AG08396 (cell line): ENCODE results near the gene LRIG1.

Experiments used
- DNase-seq: peaks from one replicate; pipeline ENCODE4 v3.0.0; 2012; ENCODE audit warnings: low spot score, mixed read lengths

Gene LRIG1

DNA sequence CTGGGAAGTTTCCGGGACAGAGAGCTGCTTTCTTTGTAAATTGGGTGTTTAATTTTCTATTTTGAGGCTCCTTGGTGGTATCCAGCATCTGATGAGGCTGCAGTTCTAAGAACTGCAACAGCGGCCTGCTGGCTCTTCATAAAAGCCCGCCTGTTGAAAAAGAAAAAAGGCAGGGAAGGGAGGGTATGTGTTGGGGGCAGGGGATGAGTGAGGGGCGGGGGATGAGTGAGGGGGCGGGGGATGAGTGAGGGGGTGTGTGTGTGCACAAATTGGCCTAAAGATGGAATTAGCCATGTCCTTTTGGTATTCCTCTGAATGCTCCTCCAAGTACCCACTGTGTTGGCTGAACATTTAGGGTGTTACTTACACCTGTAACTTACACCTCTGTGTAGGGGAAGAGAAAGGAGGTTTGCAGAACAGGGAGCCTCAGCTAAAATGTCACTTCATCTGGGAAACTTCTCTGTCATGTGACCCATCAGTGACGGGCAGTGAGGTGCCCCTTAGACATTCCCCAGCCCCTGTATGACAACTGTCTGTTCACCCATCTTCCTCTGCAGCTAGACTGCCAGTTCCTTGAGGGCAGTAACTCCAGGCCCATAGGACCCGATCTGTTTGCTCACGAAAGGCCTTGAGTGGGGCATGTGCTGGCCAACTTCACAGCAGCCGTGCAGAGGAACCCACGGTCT is 57.6 kb downstream of the LRIG1 start:
- DNase-seq: no peak

DNA sequence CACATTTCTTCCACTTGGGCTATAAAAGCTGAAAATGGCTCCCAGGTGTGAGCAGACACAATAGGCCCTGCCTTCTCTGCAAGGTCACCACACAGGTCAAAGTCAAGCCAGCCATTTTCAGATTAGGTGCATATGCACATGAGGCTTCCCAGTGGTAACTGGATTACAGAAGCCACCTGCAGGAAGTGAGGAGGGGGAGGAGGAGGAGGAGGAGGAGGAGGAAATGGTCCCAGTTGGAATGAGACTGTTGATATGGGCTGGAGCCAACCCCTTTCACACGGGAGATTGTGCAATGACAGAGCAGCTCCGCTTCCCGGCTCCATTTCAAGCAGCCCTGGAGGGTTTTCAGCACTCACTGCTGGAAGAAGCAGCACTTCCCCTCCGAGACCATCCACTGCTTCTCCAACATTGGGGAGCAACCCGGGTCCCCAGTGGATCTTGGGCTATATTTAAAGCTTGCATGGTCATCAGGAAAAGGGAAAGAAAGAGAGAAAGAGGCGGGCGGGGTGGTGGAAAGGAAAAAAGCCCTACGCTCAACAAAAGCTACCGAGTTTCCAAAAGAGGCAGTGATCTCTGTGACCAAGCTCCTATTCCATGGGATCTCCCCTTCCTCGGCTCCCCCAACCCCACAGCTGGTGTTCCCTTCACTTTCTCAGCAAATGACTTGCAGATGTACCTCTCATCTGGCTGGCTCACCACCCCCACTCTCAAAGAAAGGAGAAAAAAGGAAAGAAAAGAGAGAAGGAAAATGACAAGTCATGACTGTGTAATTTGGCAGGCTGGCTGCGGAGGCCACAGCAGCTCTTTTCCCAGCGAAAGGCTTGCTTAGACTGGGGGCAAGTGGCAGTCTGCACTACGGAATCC is 58.3 kb downstream of the LRIG1 start:
- DNase-seq: peak; percentile 75

DNA sequence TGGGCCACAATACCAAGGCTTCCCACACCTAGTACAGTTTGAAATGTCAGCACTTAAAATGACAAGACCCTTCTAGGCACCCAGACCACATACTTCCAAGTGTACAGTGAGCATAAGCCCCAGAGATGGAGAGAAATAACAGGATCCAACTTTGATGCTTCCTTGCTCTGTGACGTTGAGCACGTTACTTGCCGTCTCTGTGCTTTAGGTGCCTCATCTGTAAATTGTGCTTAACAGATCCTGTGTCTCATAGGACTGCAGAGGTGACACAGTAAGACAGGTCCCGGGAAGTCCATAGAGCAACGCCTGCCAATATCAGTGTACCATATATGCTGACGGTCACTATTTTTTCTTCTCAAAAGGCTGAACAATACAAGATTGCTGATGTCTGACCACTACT is 59.1 kb downstream of the LRIG1 start:
- no peak for DNase-seq

DNA sequence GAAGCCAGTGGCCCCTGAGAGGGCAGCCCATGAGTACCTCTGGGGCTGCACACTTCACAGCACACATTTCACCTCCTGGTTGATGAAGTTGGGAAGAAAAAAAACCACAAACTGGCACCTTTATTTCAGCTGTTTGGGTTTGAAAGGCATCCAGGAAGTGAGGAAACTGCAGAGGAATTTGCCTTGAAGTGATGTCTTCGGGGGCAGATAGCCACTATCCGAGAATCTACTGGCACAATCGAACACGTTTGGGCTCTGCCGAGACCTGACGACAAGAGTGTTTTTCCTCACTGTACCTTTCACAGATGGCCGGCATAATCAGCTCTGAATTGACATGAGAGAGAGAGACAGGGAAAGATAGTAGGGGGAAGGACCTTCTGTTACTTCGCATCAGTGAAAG is 59.7 kb downstream of the LRIG1 start:
- peak; percentile 45 for DNase-seq

DNA sequence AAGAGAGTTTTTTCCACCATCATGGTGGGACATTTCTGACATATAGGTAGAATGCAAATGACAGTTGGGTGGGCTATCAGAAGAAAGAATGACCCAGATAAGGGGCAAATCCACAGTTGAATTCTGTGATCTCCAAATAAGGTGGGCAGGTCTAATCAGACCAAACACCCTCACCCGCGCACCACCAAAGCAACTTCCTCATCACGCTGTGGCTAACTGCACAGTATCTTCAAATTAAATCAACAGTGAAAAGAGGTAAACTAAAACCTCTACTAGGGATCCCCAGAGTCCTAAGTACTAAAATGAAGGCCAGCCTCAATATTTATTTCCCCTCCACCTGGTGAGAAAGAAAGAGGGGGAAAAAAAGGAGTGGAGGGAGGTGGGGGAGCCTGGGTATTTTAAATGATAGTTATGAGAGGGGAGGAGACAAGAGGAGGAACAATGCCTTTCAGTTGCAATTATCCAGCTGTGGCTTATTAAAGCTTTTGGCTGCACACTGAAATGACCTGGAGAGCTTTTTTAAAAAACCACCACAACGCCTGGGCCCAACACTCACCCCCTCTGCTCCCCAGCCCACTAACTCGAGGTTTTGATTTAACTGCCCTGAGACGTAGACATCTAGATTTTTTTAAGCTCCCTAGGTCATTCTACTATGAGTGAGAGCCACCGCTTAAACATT is 61.0 kb downstream of the LRIG1 start:
- no peak for DNase-seq

DNA sequence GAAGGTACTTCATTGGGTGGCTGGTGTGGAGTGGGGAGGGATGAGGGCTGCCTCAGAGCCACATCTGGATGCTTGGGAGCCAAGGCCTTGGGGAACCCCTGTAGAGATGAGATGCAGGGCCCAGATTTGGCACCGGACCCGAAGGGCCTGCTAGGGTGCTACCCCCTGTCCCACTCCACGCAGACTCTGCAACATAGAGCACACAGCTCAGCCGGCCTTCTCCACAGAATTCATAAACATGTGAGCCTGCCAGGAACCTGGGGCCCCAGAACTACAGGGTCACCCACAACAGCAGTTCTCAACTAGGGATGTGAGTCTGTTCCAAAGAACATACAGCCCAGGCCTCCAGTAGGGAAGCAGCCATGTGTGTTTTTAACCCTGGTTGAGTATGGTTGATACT is 62.8 kb downstream of the LRIG1 start:
- DNase-seq: no peak

DNA sequence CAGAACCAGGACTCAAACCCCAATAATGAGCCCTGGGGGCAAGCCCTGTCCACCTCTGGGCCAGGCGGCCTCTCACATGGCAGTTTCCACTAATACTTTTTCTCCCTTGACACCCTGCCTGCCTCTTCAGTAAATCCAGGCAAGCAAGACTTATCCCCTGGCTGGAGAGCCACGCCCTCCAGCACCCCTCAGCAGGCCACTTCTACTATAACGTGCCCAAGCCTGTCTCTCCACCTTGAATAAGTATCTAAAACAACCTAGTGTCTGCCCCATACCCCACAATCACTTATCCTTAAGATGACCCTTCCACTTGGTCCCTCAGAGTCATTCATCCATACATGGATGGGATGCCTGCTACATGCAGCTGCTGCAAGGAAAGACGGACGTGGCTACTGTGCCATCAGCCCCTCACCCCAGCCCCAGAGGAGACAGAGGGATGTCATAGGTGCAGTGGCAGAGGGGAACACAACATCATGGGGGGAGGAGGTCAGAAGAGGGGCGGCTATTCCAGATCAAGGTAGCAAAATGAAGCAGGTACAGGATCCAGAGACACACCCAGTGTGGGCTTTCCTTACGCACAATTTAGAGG is 63.4 kb downstream of the LRIG1 start:
- no peak for DNase-seq

DNA sequence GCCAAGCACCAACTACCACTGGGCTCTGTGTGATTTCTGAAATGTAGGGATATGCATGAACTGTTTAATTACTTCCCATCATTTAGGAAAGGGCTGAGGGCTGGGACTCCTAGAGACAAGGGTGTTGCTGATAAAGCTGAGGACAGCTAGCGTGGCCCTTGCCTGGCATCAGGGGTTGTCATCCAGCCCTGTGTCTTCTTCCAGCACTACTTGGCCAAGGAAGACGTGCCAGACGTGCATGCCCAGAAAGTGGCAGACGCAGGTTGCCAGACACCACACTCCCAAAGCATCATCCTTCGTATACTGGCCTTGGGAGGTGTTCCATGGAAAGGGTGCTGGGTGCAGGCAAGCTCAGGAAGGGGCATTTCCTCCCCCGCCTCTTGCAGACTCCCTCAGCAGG is 64.8 kb downstream of the LRIG1 start:
- DNase-seq: no peak

DNA sequence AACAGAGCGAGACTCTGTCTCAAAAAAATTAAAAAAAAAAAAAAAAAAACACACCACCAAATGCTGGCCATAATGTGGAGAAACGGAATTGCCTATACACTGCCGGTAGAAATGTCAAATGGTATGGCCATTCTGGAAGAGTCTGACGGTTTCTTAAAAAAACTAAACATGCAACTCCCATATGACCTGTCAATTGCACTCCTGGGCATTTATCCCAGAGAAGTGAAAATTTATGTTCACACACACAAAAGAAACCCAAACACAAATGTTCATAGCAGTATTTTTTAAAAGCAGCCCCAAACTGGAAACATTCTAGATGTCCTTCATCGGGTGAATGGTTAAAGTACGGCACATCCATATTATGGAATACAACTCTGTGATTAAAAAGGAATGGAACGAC is 66.1 kb downstream of the LRIG1 start:
- no peak for DNase-seq

DNA sequence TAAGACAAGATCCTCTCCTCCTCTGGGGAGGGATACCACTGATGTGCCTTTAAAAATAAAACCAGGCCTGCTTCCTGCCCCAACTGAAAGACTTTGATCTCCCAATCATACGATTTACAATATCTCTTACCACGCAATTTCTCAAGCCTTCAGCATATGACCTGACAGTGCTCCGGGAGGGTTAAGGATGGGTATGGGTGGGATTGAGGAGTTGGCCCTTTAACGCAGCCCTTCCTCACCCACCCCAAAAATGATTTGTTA is 67.4 kb downstream of the LRIG1 start:
- no peak for DNase-seq

DNA sequence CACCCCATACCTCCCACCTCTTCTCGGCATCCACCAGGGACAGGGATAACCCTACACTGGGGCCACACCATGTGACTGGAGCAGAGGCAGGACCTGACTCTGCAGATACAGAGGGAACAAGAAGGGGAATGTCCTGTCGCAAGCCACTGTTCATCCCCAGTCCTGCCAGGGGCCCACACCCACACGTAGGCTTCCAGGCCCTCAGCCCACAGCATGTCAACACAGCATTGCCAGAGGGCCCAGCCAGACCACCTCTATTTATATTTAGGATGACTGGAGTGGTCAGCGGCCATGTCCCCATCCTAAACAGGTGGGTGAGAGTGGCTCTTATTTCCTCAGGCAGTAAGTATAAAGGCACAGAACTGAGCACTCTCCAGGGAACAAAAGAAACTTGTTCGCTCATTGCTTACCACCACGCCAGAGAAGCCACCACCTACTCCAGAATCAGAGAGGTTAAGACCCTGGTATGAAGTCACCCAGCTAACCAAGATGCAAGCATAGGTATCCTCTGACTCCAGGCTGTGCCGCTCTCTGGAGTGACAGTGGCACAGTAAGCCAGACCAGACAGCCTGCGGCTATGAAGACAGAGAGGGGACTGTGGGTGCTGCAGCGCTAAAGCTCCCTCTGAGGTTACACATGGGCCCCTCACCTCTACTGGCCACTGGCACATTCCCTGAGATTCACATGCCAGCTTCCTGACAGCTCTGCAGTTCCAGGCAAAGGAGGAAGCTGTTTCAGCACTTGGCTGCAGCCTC is 67.9 kb downstream of the LRIG1 start:
- no peak for DNase-seq

DNA sequence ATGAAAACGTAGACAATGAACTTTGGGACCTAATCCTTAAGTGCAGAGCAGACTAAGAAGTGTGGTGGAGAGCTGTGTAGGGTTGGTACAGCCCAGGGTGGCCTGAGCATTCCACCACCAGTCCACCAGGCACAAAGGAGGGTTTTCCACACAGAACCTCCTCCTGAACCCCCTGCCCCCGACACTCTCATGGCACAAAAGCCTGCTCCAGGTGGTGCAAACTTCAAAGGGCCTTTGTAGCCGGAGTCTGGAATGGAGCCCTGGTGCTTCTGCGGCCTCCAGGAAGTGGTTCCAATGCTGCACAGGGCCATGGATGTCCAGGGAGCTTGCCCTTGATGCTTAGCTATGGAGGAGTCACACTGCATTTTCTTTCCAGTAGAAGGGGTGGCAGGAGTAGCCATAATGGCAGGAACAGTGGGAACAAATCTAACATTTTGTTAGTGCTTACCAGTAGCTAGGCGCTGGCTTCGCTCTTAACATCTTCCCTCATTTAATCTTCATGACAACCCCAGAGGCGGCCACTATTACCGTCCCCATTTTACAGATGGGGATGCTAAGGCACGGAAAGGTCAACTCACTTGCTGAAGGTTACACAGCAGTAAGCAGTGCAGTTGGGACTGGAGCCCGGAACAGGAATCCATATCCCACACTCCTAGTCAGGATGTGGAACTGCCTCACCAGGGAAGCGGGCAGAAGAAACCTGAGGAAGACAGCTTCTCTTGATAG is 68.6 kb downstream of the LRIG1 start:
- DNase-seq: no peak

DNA sequence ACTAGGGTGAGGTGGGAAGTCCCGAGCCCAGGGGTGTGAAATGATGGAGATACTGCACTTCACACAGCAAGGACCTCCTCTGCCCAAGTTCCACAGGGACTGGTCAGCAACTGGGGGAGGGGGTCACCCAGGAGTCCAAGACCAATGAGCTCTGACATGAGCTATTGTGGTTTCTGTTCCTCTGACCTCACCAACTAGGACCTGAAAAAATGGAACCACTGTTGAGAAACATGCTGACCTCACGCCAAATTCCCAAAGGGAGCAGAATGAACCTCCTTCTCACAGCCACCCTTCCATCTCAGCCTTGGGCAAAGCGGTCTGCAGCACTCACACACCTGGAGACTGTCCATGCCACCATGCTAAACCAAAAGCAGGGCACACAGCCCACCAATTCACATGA is 69.3 kb downstream of the LRIG1 start:
- DNase-seq: peak; percentile 62

DNA sequence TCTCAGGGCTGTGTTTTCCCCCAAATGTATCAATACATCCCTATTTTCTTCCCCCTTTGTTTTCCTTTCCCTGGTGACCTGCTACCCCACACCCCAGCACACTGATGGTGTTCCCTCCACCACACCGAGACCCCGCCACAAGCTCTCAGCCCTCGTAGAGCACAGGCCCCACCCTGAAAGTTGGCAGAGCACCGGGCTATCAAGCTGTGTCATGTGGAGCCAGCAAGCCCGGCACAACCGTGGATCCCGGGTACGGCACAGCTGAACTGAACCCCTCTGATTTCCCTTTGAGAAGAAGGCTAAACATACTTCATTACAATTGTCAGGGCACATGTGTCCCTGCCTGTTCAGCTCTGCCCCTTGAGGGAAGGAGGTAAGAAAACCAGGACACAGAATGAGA is 69.9 kb downstream of the LRIG1 start:
- no peak for DNase-seq

DNA sequence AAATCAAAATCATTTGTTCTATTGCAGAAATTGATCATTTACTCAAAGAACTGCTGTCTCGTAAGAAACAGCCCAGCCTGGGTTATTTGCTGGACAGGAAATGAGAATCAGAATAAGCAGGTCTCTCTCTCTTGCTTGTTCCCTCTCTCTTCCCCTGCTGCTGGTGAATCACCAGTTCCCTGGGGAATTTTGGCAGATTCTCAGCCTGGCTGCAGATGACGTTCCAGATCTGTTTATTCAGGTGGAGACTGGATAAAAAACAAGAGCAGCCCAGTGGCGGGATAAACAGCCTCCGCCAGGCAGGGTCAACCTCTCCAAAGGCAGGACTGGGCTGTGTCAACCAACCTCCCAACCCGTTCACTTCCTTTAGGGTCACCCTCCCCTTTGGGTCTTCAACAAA is 72.1 kb downstream of the LRIG1 start:
- peak; percentile 82 for DNase-seq

DNA sequence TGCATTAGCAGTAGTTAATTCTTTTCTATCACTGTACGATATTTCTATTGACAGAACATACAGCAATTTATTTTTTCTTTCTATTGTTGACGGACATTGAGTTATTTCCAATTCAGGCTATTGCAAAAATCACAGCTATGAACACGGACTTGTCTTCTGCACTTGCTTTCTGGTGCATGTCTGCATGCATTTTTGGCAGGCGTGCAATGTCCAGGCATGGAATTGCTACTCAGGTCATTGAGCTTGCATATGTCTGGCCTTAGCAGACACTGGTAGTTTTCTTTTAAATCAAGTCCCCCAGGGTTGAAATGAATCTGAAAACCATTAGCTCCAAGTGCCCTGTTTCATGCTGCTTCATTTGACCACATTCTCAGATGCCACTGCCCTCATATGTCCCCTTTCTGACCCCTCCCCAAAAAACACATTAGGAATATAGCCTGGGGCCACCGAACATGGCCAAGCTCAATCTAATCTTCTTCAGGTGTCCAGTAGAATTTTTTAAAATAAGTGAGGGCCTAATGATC is 72.8 kb downstream of the LRIG1 start:
- DNase-seq: no peak

DNA sequence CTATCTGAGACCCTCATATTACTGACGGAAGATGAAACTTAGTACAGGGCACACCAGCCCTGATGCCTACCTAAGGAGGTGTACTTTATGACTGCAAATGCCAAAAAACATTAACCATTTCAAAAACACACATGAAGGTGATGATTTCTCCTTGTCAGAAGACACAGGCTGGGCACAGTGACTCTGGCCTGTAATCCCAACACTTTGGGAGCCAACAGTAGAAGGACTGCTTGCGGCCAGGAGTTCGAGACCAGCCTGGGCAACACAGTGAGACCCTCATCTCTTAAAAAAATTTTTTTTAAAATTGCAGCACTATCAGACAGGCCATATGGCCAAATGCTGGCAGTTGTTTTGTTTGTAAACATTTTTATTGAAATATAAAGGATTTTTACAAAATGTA is 73.5 kb downstream of the LRIG1 start:
- DNase-seq: no peak

DNA sequence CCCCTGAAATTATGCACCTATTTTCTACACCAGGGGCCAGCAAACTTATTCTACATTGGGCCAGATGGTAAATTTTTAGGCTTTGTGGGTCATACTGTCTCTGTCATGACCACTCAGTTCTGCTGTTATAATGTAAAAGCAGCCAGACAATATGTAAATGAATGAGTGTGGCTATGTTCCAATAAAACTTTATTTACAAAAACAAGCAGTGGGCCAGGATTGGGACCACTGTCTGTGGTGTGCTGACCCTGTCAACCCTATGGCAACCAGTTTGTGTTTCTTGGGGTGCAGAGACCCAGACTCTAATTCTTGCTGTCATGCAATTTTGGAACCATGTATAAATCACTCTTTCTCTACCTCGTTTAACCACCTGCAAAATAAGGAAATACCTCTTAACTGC is 74.7 kb downstream of the LRIG1 start:
- DNase-seq: no peak

DNA sequence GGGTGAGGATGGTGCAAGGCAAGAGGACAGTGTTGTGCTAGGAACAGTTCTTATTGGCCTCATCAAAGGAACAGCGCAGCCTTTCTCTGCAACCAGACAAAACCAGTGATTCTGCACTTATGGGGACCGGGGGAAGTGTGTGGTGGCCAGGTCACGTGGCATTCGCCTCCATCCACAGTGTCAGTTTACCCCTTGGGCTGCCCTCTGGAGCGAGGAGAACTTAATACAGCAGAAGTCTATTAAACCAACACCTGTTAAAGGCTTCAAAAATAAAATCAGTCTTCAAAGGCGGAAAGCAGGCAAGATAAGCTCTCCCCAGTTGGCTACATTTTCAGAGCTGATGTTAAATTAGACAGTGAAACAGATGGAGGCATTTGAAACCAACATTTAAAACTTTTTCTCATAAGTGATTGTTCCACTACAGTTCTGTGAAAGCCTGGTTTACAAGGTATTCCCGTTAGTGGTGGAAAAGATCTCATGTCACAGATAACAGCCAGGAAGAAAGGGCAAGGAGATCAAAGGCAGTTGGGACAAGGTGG is 75.2 kb downstream of the LRIG1 start:
- no peak for DNase-seq

DNA sequence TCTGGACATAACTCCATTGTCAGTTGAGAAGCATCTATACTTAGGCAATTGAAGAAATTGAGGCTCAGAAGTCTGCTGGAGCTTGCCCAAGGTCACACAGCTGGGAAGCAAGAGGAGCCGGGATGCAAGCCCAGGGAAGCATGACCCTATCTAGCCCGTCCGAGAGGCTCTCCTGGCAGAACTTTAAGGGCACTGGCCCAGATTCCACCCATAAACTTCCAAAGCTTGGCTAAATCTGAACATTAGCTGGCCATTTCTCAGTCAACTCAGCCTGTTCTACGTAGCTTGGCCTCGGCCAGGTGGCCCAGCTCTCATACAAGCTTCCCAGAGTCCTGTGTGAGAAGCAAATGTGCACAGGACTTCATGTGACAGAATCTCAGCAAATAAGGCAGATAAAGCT is 75.8 kb downstream of the LRIG1 start:
- no peak for DNase-seq

DNA sequence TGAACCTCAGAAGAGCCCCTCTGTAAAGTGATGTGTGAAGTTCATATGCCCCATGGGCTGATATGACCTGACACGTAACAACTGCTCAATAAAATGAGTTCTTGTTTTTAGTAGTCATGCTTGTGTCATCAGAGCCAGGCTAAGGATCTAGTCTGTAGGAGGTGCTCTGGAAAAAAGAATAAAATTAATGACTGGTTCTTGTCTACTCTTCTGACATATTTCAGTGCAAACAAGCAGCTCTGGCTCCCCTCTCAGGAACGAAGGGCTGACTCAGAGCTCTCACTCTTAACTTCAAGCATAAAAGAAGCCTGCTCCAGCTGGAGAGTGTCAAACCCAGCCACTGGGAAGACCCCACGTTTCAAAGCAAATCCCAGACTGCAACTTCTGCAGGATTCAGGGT is 77.0 kb downstream of the LRIG1 start:
- DNase-seq: peak; percentile 63
